CD4-positive, alpha-beta T cell treated with Interleukin-4 for 1 hour (primary cell): ENCODE measurements around the gene PGLYRP4.
"Not testable (repeated sequence)": the region's sequence is repeated elsewhere in the genome, so short reads cannot be mapped to it uniquely, and the experiment has no call there.

Source experiments
- DNase-seq, 2 donors: peaks; one replicate each; pipeline ENCODE4 v3.0.0-alpha.2; 2020 to 2022

PGLYRP4 gene

DNA sequence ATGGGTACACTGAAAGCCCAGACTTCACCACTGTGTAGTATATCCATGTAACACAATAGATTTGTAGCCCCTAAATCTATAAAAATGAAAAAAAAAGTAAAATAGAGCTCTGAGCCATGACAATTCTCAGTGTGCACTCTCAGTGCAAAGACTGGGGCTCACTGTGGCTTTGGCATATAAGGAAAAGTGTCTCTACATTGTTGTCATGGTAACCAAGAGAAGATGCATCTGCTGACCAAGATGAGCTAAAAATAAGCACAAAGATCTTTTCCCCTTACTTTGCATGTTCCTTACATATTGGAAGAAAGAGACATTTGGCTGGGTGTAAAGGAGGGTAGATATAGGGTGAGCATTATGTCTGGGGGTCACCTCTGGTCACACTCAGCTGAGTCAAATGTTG is 12.0 kb downstream of the PGLYRP4 start:
- DNase-seq, result no peak

DNA sequence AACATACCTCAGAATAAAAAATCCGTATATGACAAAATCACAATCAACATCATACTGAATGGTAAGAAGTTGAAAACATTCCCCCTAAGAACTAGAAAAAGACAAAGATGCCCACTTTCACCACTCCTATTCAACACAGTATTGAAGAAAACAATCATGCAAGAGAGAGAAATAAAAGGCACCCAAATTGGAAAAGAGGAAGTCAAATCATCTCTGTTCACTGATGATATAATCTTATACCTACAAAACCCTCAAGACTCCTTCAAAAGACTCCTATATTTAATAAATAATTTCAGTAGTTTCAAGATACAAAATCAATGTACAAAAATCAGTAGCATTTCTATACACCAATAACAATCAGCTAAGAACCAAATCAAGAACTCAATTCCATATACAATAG is 14.7 kb downstream of the PGLYRP4 start:
- no peak for DNase-seq

DNA sequence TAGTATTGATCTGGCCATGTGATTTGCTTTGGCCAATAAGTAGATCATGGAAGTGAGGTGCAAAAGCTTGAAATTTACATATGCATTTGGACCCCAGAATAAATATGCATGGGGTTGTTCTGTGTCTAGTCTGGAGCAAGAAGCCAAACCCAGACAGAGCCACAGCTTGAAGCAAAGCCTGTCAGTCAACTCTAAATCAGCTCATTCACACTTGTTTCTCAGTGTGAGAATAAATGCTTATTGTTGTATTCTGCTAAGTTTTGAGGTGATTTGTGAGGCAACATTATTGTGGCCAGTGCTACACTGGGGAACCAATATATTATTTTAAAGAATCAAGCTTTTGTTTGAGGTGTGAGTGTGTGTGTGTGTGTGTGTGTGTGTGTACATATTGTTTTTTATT is 23.7 kb downstream of the PGLYRP4 start:
- DNase-seq, result no peak

DNA sequence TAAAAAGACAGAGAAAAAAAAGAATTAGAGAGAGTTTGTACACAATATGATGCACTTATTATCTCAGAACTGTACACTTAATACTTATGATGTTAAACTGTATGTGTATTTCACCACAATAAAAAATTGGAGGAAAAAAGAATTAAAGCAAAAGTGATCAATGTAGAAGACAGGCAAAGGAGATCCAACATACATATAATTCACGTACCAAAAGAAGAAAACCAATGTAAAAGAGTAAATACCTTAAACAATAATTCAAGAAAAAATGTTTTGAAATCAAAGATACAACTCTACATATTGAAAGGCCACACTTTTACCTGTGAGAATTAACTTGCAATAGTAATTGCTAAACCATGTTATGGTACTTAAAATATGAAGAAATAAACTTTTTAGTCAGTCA is 26.1 kb downstream of the PGLYRP4 start:
- DNase-seq, result no peak

DNA sequence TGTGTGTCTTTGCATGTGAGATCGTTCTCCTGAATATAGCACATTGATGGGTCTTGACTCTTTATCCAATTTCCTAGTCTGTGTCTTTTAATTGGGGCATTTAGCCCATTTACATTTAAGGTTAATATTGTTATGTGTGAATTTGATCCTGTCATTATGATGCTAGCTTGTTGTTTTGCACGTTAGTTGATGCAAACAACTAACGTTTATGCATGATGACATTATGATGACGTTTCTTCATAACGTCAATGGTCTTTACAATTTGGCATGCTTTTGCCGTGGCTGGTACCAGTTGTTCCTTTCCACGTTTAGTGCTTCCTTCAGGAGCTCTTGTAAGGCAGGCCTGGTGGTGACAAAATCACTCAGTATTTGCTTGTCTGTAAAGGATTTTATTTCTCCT is 30.5 kb downstream of the PGLYRP4 start:
- not testable (repeated sequence) for DNase-seq

DNA sequence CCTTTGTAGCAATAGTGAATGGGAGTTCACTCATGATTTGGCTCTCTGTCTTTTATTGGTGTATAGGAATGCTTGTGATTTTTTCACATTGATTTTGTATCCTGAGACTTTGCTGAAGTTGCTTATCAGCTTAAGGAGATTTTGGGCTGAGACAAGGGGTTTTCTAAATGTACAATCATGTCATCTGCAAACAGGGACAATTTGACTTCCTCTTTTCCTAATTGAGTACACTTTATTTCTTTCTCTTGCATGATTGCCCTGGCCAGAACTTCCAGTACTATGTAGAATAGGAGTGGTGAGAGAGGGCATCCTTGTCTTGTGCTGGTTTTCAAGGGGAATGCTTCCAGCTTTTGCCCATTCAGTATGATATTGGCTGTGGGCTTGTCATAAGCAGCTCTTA is 32.6 kb downstream of the PGLYRP4 start:
- not testable (repeated sequence) for DNase-seq

DNA sequence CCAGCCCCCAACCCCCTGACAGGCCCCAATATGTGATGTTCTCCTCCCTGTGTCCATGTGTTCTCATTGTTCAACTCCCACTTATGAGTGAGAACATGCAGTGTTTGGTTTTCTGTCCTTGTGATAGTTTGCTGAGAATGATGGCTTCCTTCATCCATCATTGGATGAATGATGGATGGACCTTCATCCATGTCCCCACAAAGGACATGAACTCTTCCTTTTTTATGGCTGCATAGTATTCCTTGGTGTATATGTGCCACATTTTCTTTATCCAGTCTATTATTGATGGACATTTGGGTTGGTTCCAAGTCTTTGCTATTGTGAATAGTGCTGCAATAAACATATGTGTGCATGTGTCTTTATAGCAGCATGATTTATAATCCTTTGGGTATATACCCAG is 34.3 kb downstream of the PGLYRP4 start:
- DNase-seq, result not testable (repeated sequence)

DNA sequence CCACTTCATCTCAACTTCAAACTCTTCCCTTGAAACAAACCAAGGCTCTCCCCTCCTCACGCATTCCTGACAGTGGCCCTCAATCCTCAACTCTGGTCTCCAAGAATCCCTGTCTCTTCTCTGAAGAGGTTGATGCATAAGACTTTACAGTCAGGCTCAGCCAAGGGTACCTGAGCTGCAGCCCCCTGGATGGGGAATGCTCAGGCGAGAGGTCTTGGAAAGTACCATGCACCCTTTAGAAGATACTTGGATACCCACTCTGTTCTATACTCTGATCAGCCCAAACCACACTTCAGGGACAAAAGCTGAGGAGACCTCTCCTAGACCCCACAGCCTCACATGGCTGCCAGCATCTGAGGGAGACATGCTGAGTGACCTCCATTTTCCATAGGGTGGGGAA is 35.4 kb downstream of the PGLYRP4 start:
- DNase-seq, result no peak

DNA sequence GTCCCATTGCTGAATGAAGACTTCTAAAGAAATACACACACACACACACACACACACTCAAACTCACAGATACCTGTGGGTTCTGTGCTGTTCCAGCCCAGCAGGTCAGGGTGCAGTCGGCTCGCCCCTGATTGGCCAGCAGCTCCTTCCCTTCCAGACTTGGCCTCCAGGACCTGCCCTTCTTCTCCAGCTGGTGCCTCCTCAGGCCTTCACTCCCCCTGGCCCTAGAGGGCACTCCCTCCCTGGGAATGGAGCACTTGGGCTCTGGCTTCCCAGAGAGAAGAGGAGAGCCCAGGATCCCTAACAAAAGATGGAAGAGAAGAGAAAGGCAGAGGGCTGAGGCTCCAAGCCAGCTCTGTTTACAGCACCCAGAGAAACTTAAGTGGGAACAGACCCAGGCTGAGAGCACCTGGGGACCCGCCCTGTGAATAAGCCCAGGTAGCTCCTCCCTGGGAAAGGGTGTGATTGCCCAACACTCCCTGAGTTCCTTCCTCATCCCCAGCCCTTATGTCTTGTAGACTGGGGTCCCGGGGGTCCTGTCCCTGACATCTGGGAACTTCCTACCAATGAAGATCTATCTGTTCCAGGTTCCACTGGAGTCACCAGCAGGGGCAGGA is 36.0 kb downstream of the PGLYRP4 start, which contains the start of gene PGLYRP3:
Gene PGLYRP3, minus strand, starts transcription at position 383 of the 617 bp plus-strand sequence. CDS start 2,287 bp downstream, outside the sequence.
- DNase-seq, result no peak

DNA sequence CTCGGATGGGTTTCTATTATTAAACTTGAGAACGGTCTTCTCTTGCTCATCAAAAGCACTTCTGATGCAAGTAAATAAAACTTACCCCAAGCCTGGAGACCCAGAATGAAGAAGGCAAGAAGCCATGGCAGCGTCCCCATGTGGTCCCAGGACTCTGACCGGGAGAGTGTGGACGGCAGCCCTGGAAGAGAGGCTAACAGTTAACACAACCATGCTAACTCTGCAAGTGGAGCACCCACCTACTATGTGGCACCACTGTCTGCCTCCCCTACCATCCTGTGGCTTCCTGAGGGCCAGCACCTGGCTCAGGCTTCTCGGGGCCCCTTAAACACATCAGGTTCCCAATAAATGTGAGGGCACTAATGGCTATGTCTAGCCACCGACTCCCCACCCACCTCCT is 38.1 kb downstream of the PGLYRP4 start:
- no peak for DNase-seq

DNA sequence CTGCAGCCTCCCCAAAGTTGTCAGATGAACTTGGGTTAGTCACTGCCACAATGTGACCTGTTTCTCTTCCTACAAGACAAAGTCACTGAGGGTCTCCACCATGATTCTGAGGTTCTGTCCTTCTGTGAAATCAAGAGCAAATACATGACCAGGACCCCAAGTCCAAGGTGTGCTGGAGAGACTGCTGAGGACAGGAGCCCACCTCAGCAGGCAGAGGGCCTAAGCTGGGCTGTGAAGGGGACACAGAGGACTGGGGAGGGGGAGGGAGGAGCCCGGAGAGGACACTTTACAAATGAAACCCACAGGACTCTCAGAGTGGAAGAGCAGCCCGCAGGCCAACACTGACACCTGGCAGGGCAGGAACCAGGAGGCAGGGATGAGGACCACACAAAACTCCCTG is 39.2 kb downstream of the PGLYRP4 start:
- DNase-seq, result no peak

DNA sequence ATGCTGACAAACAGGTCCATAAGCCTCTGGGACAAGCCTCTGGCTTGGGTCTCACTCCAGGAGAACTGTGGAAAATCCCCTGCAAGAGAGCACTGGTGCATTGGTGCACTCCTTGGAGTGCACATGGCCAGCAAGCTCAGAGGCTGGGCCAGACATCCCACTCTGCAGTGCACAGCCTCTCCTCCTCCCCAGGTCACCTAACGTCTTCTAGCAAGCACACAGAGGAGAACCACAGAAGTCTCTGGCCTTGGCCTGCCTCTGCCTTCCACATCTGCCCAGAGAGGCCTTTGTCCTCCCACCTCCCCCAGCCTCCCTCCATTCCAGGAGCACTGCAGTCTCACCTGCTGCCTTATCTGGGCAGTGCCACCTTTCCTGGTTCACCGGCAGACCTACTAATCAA is 40.1 kb downstream of the PGLYRP4 start:
- DNase-seq, result no peak

DNA sequence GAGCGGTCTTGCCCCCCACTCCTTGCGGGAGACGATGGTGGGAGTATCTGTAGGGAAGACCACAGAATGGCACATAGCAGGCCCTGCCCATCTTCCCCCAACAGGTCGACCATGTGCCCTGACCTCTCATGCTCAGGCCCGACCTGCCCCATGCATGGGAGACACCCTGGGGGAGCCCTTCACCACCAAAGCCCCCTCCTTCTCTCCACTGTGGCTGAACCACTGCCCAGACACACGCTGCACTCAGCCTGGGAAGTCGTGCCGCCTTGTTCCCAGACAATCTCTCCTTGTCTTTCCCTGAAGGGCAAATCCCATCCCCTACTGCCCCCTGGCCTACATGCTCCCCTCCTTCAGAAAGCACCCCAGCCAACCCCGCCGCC is 41.4 kb downstream of the PGLYRP4 start:
- DNase-seq, result no peak

DNA sequence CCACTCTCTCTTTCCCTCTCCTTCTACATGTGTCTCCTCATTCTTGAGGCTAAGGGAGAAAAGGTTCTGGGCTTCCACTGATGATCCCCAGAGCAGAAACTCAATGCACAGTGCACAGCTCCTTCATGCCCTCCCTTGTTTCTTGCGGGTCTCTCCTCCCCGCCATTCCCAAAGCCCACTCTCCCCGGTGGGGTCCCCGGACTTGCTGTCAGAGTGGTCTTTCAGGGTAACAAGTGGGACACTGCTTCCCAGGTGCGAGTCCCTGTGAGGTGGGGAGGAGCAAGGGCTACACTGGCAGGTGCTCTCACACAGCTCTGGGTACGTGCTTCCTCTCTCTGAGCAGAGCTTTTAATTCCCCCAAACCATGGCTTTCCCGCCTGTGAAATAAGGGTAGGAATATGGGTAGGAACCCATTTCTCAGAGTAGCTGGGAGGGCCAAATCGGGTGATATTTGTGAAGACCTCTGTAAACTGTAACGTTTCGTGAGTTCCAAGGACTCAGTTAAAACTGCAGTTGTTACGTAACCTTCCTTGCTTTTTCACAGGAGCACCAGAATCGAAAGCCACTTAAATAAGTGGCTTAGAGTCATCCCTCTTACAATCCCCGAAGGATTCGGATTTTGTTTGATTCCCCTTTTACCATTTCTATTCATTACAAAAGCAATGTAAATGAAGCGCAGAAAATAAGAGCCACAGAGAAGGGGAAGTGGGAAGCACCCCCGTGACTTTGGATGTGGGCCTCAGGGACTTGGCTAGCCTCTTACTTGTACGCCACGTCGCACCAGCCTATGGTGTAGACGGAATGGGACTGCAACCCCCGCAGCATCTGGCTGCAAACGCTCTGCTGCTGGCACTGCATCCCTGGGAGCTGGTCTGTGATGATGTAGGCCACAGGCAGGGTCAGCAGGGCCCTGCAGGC is 42.1 kb downstream of the PGLYRP4 start:
- no peak for DNase-seq

DNA sequence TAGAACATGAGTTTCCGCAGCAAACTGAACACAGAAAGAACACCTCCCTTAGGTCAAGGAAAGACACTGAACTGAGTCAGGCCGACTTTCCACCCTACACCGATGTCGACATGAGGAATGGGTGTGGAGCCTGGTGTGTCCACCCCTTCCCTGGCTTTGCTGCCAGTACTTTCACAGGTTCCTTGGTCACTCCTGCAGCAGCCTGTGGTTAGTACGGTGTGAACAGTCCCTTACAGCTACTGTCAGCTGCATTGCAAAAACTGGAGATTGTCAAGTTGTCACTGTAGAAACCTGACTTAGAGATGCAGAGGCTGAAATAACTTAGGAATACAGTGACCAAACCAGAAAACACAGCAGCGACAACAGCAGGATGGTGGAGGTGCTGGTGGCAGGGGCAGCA is 43.0 kb downstream of the PGLYRP4 start:
- DNase-seq, result no peak

DNA sequence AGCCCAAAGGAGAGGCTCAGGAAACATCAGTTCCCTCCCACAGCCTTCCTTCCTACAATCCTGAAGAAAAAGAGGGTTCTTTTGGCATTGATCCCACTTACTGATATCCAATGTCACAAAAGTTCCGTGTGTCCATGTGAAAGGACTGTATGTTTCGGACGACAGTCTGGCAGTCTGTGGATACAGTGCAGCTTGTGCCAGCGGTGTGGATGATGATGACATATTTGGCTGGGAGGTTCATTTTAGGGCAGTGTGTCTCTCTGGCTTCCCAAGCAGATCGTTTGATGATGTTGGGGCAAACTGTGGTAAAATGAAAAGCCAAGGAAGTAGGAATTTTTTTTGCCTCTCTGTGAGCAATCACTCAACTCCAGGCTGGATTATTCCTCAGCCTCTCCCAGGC is 46.3 kb downstream of the PGLYRP4 start:
- no peak for DNase-seq

DNA sequence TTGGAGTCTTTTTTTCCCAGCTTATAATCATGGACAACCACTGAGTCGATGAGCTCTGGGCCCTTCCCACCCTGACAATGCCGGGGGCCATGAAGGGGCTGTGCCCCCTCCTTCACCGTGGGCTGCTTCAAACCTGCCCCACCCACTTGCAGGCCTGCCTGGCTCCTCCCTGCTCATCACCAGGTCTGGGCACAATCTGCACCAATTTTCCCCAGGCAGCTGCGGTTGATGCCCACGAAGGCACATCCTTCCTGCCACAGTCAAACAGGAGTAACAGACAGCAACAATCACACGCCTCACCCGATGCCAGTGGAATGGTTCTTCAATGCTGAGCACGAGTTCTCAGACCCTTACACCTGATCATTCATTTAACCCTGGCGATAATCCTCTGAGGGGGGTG is 54.8 kb downstream of the PGLYRP4 start:
- DNase-seq, result peak in 1 of 2 donors; percentile 11

DNA sequence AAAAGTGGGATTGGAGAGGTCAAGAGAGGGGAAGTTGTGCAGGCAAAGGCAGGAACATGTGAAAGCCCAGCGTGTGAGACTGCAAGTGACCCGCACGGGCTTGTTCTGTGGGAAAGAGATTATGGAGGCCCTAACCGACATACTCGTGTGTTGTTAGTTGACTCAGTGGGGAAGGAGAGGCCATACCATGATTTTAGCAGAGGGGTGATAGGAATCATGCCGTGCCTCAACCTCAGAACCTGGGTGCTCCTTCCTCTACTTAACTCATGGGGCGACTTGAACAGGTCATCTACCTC is 55.2 kb downstream of the PGLYRP4 start:
- DNase-seq, result no peak

DNA sequence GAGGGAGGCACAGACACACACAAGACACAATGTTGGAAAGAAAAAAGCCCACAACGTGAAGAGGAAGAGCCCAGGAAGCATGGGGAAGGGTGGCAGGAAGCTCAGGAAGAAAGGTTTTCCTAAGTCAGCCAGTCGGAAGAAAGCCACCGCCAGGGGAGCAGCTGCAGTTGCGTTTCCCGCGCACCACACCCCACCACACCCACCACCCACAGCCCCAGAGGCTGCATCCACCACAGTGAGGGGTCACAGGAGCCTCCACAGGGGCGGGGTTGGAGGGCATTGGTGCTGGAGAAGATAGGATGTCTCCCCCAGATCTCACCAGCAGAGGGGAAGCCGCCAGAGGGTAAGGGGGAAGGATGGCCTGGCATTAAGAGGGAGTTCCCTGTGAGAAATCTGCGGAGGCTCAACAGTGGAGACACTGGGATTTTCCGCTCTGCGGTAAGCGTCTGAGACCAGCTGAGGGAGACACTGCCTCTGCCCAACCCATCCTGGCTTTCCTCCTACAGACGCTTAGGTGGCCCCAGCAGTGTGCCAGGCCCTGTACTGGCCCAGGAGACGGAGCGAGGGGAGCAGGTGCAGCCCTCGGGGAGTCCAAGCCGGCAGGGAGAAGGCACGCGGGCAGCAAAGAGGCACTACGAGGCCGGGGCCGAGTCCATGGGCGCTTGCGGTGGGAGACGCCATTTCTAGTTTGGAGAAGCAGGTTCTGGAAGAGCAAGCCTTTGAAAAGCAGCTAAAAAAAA is 55.7 kb downstream of the PGLYRP4 start:
- DNase-seq, result no peak

DNA sequence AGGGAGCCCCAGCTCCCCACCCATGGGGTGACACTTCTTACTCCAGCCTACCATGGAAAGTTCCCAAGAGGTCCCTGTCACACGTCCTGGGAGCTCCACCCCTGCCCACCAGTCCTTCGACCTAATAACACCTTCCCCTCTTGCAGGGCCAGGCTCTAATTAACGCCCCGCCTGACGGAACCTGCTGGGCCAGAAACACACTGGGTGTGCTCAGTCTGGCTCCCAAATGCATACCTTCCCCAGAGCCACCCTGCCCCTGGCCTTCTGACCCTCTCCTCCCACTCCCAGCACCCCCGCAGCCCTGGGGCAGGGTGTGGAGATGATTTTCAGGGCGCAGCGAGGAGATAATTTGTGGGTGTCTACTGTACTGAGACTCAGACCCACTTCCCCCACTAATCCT is 56.5 kb downstream of the PGLYRP4 start:
- DNase-seq, result no peak

DNA sequence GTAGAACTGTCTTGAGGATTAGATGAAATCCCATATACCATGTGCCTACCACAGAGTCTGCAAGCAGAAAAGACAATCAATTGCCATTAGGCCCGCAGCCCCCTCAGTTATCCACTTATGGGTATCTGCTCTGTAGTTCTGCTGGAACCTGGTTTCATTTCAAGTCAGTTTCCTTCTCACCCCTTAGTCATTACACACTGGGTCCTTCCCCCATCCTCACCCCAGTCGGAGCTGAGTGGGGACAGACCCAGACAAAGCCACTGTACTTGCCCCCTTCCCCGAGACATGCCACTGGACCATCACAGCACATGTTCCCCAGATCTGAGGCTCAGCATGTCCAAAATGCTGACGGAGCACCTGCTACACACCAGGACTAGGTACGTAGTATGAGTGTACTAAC is 57.1 kb downstream of the PGLYRP4 start:
- DNase-seq, result no peak

DNA sequence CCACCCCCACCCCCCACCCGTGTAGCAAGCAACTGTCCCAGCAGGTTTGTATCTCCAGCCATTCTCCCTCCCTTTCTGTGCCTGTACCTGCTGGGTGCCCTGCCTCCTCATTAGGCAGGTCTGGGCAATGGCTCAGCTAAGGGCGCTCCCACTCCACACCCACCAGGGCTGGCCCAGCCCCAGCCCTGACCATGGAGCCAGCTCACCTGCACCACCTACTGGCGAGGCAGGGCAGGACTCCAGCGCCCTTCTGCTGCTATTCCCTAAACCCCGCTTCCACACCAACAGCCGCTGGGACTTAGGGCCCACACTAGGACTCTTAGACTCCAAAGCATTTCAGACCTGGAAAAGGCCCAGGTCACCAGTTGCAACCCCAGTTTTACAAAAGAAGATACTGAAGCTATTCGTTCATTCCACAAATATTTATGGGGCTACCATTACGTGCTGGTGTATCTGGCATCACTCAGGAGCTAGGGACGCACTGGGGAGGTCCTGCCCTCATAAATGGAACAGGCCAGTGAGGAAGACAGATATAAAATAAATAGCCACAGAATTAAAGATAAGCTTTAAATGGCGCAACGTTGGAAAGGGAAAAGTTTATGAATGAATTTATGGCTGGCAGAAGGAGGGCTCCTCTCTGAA is 59.9 kb downstream of the PGLYRP4 start:
- DNase-seq, result no peak
